DMS53 (cell line): ENCODE data around the gene SERGEF.
A peak's percentile ranks its signal among the peaks of the same experiment; 100 is the strongest.

Experiments
- DNase-seq: peaks from one replicate; lab custom pipeline; 2025; lab: John Stamatoyannopoulos, UW

Gene SERGEF

DNA sequence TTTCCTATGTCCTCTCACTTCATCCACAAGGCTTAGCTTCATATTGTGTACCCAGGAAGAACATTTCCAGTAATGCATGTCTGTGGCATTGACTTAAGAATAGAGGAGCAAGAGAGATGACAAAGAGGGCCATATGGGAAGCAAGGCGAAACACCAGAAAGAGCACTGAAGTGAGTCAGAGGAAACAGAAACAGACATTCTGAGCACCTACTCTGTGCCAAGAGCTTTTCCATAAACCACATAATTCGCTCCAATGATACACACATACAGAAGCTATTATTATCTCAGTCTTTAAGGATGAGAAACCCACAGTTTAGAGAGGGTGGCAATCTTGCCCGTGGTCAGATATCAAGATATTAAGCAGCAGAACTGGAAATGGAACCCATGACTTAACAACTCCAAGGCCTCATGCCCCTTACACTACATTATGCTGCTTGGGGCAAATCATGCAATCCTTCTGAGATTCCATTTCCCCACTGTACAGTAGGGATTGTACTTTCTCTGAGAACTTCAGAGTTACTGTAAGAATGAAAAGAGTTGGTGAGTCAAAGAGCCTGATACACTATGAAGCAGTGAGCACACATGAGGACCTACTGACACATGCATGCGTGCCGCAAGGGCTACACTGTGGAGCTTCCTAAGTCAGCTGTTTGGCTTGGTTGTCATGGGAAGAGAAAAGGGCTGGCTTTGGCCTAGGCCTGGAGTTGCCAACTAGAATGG is 151.7 kb downstream of the SERGEF start:
- no peak for DNase-seq

DNA sequence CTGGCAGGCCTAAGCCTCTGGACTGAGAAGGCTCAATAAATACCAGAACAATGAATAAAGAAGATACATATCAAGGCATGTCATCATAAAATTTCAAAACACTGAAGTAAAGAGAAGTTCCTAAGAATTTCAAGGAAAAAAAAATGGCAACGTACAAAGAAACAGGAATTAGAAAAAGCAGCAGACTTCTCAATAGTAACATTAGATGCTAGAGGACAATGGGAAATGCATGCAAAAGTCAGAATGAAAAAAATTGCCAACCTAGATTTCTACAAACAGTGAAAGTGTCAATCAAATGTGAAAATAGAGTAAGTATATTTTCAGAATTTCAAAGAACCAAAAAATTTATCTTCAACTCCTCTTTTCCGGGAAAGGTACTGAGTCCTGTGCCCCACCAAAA is 153.3 kb downstream of the SERGEF start:
- DNase-seq: no peak

DNA sequence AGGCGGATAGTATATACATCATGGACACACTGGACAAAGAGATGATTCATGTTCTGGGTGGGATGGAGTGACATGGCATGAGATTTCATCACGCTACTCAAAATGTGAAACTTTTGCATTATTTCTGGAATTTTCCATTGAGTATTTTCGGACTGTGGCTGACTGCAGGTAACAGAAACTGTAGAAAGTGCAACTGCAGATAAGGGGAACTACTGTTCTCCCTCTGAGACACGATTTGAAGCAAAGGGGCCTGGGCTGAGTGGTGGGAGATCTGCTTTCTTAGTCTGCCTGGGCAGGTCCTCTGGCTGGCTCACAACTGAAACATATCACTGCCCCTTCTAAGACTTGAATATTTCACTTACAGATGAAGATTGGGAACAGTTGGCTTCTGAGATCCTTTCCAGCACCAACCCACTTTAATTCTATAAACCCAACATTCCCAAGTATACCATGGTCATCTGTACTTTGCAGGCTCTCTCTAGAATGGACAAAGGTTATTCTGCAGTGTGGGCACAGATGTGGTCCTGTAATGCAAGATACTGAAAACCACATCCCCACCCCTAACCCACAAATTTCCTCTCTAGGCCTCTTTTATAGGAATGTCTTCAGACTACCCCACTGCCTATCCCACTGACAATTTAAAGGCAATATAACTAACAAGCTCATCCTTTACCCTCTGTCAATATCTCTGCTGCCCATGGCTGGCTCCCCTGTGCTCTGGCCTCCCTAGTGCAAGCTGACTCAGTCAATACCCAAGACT is 157.1 kb downstream of the SERGEF start:
- DNase-seq: no peak

DNA sequence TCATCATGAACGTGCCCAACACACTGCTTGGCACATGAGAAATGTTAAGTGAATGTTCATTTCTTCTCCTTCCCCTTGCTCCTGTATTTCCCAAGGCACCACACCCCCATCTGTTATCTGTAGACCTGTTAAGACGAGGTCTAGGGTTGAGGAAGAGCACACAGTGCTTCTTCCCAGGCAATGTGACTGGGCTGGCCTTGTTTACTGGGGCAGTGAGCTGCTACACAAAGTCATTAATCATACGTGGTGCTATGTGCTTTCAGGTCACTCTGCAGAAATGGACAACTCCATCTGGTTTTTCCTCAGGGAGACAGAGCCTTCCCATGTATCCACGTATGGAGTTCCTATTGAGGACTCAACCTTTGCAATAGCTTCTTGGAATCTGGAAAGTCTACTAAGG is 159.6 kb downstream of the SERGEF start:
- no peak for DNase-seq

DNA sequence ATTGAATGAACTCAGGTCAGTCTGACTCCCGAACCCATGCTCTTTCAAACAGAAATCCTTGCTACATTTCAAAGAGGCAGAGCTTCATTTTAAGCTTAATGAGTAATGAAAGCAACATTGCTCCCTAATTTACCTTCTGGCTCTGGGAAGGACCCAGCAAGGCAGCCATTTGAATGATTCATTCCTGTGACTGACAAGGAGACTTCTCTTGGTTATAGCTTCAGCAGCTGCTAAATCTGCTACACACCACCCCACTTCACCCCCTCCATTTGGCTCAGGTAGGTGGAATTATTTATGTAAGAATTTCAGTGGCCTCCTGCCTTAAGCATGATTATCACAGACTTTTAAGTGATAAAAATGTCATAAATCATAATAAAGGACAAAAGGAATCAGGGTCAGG is 160.6 kb downstream of the SERGEF start:
- no peak for DNase-seq

DNA sequence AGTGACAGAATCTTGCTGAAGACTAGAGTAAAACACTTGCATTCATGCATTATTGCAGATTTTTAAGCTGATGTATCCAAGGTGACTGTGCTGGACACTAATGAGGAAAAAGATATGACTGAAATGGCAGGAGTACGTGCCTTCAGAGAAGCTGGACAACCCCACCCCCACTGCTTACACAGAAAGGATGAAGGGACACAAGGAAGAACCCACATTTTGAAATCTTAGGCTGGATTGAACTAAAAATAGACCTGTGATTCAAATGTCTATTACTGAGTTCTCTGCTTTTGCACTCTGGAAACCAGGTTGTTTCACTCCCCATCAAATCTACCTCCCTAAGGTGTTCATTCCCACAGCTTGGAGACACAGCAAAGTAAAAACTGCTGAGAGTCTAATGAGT is 161.2 kb downstream of the SERGEF start:
- DNase-seq: no peak

DNA sequence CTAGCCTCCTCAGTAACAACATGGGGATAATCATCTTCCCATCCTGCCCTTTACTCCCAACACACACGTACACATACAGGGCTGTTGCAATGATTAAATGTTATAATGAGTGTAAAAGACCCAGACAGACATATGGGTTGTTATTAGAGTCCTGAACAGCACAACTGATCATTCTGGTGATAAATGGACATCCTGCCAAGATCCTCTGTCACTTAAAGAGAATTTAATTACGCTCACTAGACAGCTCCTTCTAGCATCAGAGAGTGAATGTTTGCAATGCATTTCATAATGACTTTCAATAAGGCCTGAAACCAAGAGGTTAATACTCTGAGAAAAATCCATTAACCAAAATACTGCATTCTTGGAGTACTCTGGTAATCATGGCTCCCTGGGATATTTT is 162.5 kb downstream of the SERGEF start:
- no peak for DNase-seq

DNA sequence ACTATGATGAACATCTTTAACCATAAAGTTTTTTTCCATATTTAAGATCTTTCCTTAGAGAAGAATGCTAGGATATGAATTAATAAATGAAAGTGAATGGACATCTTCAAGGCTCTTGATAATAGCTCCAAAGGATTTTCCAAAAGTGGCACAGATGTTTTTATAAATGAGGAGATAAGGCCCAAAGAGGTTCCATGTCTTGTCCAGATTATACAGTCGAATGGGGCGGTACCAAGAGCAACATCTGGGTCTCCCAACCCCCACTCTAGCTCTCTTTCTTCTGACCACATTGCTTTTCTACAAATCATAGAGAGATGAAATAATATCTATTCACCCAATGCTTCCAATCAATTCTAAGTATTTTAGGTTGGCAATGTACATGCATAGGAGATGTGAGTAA is 164.1 kb downstream of the SERGEF start:
- DNase-seq: no peak

DNA sequence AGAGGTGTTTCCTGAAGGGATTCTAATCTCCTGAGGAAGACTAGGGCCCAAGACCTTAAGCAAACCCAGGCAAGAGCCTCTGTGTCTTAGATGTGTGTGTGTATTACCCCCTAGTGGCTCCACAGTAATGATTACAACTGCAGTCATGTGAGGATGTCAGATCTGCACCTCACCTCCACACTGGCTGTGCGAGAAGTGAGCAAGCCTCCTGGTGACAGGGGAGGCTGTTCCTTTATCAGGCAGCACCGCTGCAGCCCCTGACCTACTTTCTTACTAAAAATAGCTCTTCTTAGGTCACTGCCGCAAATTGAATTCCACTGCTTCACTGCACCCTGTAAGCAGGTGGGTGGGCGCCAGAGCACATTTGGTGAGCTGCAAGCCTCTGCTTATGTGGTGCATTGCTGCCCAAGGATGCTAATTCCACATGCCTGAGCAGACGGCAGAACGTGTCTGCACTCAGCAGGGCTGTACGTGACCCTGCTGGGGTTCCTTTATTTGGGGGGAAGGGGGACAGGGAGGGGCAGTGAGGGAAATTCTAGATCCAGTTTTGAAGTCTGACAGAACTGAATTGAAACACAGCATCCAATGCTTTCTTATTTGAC is 165.9 kb downstream of the SERGEF start:
- DNase-seq: peak; percentile 15

DNA sequence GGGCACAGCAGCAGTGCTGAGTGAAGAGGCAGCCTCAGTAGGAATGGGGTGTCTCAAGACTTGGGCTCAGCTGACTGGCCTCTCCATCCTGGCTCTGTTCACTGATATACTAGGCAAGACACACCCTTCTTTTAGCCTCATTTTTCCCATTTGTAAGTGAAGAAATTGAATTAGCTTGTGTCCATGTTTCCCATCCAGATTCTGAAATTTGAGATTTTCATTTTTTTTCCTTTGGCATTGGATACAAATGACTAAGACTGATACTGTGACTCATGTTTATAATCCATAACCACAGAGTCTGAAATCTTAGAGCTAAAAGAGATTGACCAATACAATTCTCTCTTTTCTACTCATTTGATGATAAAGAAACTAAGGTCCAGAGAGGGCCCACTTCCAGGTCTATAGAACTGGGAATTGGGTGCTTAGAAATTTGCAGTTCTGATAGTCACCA is 167.4 kb downstream of the SERGEF start:
- no peak for DNase-seq

DNA sequence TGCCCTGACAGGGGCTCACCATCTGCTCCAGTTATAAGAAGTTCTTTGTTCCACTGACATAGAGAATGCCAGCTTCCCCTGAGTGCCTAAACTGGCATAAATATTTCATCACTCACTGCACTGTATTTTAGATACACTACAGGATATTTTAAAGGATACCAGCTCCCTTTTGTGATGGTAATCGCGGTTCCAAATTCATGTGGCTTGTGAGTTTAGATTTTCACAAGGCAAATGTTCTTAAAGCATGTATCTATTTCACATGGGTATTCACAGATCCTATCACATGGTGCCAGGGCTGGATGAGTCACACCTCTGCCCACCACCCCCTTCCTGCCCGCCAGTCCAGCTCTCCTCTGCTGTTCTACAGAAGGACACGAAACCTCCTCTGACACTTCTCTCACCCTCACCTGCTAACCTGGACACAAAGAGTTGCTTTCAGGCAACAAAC is 172.7 kb downstream of the SERGEF start:
- peak; percentile 40 for DNase-seq

DNA sequence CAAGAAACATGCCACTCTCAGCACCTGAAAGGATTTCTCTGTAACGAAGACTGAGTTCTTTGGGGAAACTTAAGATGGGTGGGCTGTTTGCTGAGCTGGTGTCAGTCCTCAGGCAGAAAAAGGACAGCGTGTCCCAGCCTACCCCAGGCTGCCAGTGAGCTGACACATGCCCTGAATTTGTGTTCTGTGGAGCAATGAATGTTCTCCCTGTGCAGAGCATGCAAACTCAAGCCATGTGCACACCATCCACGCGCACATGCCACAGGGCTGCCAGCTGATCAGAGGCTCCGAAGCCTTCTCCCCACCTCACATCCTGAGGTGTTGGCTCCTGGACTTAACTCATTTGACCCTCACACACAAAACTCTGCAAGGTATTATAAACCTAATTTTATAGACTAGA is 173.4 kb downstream of the SERGEF start:
- DNase-seq: no peak

DNA sequence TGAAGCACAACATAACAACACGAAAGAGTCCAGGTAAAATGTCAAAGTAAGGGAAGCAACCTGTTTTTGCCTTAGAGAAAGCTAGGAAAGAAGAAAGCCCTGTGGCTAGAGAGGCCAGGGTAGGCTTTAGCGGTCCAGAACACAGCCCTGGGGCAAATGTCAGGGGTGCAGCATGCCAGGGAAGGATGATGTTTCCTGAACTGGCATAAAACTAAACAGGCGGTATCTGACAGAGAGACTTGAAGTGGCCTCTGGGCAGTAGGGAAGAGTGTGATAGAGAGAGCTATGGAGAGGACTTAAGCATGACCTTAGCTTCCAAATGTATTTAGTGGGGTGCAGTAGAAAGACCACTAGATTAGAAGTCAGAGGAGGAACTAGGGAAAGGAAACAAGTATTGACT is 174.7 kb downstream of the SERGEF start:
- DNase-seq: no peak

DNA sequence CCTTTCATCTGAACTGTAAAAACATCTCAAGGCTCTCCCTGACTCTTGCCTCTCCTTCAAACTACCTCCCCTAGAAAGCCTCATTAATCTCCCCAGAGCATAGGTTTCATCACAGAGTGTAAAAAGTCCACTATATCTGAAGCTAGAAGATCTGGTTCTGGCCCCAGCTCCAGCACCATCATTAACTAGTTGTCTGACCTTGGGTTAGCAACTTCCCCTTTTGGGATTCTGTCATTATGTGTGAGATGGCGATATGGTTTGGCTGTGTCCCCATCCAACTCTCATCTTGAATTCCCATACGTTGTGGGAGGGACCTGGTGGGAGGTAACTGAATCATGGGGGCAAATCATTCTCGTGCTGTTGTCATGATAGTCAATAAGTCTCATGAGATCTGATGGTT is 181.0 kb downstream of the SERGEF start:
- no peak for DNase-seq

DNA sequence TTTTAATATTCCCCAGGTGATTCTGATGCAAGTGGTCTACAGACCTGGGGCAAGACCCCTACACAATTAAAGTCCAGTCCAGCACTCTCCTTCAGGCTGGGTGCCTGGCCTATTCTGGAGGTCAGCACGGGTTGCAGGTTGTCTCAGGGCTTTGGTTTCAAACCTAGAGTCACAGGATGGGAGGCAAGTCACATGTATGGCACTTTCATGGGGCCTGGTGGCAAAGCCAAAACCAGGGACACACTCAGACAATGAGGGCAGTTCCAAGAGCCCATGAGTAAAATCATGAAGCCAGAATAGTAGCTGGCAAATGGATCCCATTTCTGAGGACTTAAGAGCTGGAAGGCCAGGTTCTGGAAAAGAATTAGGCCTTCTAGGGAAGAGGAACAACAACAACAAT is 181.6 kb downstream of the SERGEF start:
- no peak for DNase-seq

DNA sequence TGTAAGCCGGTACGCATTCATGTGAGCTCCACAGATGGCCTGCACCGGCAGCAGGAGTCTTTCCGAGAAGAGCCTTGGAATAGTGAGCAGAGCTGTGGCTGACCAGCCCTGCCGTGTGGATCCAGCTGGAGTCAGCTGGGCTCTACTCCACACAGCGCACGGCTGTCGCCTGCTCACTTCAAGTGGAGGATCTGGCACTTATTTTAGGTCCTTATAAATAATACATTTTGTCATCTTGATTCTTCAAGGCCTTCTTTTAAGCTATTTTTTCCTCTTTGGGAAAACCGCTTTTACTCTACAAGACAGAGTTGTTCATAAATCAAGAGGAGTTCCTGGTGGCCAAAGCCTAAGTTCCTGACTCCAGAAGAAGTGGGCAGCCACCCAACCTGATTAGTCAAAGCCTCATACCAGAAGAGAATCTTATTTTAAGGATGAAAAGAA is 184.5 kb downstream of the SERGEF start:
- DNase-seq: no peak

DNA sequence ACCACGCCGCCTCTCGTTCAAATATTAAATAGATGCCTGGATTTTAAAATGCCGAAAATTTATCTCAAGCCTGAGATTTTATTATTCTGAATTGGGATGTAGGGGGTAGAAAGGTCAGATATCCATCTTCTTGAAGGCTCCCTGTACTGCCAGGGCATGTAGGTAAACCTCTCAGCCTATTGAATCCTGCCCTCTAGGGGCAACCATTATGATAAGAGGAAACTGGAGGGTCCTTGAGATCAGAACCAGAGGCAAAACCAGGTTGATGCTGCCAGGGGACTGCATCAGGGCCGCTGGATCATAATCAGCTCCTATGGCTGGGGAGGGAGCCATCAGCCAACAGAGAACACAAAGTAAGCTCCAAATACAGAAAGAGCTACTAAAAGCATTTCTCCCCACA is 185.8 kb downstream of the SERGEF start:
- DNase-seq: peak; percentile 55

DNA sequence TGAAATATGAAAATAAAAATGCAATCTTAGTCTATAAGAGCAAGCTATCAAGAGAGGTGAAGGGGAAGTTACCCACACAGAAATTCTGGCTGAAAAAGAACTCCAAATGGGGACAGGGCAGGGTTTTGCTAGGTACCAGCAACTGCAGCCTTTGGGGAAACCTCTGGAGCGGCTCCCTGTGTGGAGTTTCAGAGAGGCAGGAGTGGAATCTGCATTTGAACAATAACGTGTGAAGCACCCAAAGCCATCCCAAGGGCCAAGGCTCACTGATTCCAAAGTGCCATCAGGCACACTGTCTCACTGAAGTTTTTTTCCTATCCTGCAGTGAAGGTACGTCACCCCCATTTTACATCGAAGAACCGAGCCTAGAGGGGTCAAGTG is 190.5 kb downstream of the SERGEF start:
- DNase-seq: no peak

DNA sequence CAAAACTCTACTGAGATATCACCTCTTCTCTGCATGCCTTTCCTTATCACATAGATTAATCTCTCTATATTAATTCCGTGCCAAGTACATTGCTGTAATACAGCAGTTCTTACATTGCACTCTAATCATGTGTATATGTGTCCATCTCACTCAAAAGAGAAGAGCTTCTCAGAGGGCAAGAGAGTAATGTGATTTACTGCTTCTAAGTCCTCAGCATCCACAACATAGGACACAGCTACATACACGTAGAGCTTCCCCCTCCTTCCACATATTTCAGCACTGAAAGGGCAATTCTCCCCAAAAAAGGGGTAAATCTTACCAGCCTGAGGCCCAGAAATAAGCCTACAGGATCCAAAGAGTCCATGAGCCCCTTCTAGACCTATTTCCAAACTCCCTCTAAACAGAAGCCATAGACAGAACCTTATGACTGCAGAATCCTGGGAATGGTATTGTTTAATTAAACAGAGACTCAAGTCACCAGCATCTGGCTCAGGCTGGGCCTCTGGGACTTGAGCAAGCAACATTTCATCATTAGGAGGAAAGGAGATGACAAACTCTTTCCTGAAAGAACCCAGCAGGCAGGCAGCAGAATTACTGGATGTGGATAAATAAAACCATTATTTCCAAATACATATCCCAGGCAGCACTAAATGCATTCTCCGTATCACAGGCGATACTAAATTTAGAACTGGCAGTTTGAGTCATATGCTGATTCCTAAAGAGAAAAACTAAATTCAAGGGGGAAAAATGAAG is 191.0 kb downstream of the SERGEF start:
- DNase-seq: no peak

DNA sequence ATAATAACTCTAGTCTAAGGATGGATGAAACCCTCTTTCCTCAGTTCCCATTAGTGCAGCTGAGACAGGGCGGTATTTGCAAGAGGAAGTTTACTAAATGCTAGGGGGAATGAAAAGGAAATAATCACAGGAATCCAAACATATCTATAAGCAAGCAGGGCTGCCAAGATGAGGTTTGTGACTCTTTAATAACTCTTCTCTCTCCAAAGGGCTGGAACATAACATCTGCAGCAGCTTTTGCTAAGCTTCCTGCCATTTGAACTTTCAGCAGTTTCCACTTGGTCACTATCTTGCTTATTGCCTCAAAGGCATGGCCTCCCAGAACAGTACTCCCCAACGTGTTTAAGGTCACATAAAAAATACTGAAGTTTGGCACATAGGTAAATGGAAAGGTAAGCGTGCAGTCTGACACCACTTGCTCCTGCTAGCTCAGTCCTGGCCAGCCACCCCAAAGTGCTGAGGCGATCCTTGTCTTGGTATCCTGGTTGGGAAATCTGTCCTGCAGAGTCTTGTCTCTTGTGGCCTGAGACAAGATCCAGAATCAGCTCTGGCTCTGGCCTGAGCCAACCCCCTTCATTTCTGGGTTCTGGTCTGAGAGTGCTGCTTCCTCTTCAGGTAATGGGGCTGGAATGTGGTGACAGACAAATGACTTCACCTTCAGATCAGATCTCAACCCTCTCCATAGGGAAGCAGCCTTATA is 196.5 kb downstream of the SERGEF start:
- DNase-seq: no peak

DNA sequence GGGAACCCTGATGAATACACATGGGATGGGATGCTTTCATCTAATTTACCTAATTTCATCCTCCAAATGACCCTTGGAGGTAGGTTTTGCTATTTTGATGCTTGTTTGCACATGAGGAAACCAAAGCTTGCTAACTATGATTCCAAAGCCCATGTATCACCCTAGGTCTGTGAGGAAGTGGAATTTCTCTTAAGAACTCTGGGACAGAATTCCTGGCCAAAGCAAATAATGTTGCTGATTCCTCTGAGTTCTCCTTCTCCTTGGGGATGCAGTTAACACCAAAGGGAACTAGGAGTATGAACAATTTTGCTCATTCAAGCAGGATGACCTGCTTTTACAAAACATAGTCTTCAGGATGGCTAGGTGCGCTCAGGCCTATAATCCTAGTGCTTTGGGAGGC is 198.3 kb downstream of the SERGEF start:
- no peak for DNase-seq
